Activated effector memory CD4-positive, alpha-beta T cell treated with Interleukin-2 at 50 U/mL for 16 hours (primary cell): ENCODE results near the gene PRSS21.

Source experiments
- DNase-seq: peaks from one replicate; pipeline ENCODE4 v3.0.0-alpha.2; 2020

Gene PRSS21

GRCh38 chr16:2808181-2808580 lies 8.9 kb upstream of the PRSS21 start:
- DNase-seq, result no peak

- DNase-seq, result no peak
These were observed 7.8 kb upstream of the PRSS21 start for GRCh38 chr16:2809149-2809760.

GRCh38 chr16:2810651-2811050 lies 6.4 kb upstream of the PRSS21 start:
- no peak for DNase-seq

DNA sequence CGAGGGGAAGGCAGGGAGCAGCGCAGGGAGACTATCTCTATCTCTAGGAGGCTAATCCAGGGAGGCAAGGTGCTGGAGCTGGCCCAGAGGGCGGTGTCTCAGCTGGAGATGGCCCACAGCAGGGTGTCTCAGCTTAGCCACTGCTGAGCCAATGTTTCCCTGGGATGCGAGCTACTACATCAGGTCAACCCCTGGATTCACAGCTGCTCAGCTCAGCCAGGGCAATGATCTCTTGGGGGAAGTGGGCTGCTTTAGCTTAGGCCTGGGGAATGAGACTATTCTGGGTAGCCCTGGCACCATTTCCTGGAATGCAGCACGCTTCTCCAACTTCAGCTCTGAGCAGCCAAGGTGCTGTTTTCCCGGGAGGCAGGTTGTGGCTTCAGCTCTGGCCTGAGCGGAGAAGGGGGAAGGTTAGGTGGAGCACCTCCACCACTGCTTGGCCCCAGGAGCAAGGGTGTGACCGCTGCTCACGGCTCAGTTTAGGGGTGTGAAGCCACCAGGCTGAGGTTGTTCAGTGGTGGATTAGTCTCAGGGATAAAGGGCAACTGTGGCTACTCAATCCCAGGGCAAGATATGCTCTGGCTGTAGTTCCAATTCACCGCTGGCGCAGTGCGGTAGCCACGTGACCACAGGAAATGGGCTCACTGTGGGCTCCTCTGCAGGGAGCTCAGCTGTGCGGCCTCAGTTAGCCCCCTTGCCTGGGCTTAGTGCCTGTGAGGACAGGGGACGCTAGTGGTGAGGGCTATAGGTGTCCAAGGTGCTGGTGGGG lies 5.2 kb upstream of the PRSS21 start:
- no peak for DNase-seq

GRCh38 chr16:2813771-2814221 lies 3.2 kb upstream of the PRSS21 start:
- no peak for DNase-seq

- DNase-seq, result no peak
These were observed 2.3 kb upstream of the PRSS21 start for GRCh38 chr16:2814551-2815298.

DNA sequence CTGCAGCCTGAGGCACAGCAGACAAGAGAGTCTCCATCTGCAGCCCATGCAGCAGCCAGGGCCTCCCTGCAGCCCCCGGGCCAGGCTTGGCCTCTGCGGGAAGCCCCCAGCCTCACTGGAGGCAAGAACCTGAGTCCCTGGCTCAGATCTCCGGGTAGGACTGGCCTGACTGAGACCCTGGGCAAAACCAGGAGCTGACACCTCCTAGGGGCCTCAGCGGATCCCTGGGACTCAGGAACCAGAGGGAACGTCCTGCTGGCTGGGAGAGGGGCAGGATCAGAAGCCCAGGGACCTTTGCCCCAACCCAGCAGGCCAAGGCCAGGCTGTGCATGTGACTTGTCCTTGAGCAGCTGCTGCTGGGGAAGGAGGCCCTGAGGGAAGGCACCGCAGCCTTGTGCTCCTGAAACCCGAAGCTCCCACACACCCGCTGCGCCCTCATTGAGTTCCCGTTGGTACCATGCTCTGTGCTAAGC lies 1.7 kb upstream of the PRSS21 start:
- DNase-seq, result no peak

- no peak for DNase-seq
These were observed 569 bp downstream of the PRSS21 start for GRCh38 chr16:2817340-2818271.

DNA sequence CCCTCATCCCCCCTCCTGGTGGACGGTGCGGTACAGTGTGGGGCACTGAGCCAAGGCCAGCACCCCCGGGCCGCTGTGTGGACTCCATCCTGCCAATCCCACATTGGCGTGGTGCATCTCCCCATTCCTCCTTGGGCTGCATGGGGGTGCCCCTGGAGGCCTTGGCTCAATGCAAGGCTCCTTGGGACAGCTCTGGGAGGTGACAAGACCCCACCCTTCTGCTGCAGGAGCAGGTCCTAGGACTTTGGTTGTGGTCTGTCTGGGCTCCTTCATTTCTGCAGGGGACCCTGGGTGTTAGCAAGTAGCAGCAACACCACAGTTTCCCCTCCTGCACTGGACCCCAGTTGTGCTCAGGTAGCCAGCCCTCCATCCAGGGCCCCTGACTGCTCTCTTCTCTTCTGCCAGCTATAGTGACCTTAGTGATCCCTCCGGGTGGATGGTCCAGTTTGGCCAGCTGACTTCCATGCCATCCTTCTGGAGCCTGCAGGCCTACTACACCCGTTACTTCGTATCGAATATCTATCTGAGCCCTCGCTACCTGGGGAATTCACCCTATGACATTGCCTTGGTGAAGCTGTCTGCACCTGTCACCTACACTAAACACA lies 1.3 kb downstream of the PRSS21 start:
- no peak for DNase-seq

GRCh38 chr16:2819179-2819938 lies 2.3 kb downstream of the PRSS21 start:
- DNase-seq, result no peak

DNA sequence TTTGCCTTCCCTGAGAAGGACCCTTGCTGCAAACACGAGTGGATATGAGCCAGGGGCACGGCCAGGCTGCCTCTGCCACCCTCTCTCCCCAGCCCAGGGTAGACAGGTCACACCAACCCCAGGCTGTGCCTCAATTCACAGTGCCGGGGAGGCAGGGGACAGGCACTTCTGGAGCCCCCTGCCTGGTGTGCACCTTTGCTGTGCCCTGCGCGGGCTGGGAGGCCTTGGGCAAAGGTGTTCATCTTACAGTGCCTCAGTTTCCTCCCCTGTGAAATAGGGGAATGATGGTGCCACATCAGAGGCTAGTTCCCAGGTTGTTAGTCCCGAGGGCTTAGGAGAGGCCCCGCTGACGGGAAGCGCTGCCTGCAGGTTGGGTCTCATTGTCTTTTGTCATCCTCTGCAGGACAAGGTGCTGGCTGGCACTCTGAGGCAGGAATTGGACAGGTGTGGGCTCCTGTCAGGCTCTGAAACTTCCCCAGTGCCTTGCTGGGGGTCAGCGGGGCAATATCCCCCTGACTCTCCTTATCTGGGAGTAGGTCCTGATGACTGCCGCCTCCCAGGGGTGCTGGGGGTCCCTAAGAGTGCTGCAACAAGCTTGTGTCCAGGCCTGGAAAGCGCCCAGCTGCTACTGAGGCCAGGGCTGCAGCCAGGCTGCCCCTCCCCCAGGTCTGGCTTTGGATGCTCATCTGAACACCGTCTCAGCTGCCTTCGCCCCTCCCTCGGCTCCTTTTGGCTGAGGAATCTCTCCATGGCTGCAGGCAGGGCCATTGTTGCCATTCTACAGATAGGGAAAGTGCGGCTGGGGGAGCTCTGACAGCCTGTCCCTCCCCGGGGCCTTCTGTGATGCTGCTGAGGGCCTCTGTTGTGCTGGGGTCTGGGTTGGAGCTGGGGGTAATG lies 3.1 kb downstream of the PRSS21 start:
- DNase-seq, result no peak

DNA sequence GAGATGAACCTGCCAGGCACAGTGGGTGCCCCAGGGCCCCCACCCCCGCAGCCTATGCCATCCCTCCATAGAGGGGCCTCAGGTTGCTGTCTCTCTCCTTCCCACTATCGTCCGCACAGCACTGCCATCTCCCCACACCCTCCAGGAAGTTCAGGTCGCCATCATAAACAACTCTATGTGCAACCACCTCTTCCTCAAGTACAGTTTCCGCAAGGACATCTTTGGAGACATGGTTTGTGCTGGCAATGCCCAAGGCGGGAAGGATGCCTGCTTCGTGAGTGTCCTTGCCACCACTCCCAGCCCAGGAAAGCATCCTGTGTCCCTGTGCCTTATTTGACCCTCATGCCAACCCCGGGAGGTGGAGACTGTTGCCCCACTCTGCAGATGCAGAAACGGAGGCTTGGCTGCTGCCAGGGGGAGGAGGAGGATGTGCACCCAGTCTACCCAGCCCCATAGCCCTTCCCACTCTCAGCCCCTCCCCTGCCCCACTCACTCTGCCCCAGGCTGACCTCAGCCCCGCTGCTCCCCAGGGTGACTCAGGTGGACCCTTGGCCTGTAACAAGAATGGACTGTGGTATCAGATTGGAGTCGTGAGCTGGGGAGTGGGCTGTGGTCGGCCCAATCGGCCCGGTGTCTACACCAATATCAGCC lies 3.9 kb downstream of the PRSS21 start:
- DNase-seq, result no peak

GRCh38 chr16:2821487-2822157 lies 4.6 kb downstream of the PRSS21 start:
- DNase-seq, result no peak

GRCh38 chr16:2822158-2822495 lies 5.1 kb downstream of the PRSS21 start:
- DNase-seq, result no peak

DNA sequence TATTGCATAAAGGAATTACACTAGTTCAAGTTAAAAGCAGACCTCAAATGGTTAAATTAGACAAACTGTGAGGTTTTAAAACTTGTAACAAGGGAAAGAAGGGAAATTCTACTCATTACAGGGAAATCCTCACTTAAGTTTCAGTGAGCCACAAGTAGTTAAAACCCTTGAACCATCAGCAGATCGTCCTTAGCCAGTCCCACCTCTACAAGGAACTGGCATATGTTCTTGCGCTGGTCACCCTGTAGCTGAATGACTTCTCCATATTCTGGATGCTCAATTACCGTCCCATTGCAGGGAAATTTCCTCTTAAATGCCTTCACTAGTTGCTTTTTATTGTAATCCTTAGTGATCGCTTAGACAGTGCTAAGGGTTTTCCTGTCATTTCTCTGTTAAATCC lies 5.5 kb downstream of the PRSS21 start:
- DNase-seq, result no peak

DNA sequence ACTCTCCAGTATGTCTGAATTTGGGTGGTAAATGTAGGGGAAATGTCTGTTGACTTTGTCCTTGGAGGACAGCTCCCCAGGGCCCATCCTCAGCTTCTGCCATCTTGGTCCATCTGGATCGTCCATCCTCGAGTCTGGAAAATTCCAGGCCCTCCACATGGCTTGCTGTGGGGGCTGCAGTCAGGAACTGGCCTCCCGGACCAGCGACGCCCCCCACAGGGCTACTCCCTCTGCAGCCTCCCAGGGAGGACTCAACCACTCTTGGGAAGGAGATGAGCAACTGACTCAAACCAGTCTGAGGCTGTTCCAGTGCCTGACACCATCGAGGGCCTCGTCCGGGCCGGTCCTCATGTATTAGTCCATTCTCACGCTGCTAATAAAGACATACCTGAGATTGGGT lies 7.6 kb downstream of the PRSS21 start:
- no peak for DNase-seq

DNA sequence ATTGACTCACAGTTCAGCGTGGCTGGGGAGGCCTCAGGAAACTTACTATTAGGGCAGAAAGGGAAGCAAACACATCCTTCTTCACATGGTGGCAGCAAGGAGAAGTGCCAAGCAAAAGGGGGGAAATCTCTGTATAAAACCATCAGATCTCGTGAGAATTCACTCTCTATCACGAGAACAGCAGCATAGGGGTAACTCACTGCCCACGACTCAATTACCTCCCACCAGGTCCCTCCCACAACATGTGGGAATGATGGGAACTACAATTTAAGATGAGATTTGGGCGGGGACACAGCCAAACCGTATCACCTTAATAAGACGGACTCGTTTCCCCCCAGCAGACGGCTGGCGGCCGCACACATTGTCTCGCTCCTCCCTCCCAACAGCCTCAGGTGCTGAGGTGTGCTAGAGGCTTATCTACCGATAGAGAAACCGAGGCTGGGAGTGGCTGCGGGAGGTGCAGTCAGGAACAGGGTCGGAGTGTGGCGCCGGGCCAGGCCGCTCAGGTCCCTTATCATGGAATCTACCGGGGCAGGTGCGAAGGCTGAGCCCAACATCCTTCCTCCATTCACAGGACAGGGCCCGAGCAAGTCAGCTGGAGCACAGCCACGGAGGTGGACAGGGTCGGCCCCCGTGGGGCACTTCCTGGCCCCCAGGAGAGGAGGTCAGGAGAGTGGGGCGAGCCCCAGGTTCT lies 8.2 kb downstream of the PRSS21 start:
- DNase-seq, result no peak

GRCh38 chr16:2825906-2826305 lies 8.9 kb downstream of the PRSS21 start:
- DNase-seq, result no peak
